DMS153 treated with DMSO at 0.1 percent for 48 hours (cell line): Measurements from ENCODE around the gene EPB42.
"Not testable (repeated sequence)": the region's sequence is repeated elsewhere in the genome, so short reads cannot be mapped to it uniquely, and the experiment has no call there.

ENCODE experiments used
- DNase-seq: peaks from one replicate; lab custom pipeline; 2025; ENCODE audit not compliant: unreplicated experiment; lab: John Stamatoyannopoulos, UW

The EPB42 gene

GRCh38 chr15:43213466-43213865 lies 7.4 kb downstream of the EPB42 start:
- DNase-seq: no peak

GRCh38 chr15:43212951-43213350 lies 7.9 kb downstream of the EPB42 start:
- no peak for DNase-seq

GRCh38 chr15:43212299-43212698 lies 8.5 kb downstream of the EPB42 start:
- no peak for DNase-seq

GRCh38 chr15:43211224-43211735 lies 9.5 kb downstream of the EPB42 start:
- no peak for DNase-seq

- DNase-seq: no peak
Observed at GRCh38 chr15:43210807-43211206, 10.0 kb downstream of the EPB42 start.

DNA sequence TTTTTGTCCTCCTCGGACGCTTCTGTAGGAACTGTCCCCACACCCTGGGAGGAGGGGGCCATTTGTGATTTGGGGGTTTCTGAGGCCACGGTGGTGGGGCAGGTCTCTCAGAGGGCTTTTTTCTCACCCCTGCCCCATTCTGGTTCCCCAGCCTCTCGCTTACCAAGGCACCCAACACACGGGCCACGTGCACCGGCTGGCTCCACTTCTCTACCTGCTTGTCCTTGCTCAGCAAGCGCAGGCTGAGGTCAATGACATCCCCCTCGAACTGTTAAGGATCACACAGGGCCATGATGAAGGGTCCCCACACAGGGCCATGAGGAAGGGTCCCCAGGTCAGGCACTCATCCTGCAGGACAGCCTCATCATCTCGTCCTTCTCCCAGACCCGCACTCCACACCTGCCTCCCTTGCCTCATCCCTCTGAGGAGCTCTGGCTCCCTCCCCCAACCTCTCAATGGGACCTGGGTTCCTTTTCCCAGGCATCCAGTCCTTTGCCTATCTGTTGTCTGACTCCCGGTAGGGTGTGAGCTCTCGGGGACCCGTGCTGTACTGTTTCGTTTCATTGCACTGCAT lies 10.6 kb downstream of the EPB42 start:
- DNase-seq: no peak

GRCh38 chr15:43209059-43209824 lies 11.6 kb downstream of the EPB42 start:
- no peak for DNase-seq

DNA sequence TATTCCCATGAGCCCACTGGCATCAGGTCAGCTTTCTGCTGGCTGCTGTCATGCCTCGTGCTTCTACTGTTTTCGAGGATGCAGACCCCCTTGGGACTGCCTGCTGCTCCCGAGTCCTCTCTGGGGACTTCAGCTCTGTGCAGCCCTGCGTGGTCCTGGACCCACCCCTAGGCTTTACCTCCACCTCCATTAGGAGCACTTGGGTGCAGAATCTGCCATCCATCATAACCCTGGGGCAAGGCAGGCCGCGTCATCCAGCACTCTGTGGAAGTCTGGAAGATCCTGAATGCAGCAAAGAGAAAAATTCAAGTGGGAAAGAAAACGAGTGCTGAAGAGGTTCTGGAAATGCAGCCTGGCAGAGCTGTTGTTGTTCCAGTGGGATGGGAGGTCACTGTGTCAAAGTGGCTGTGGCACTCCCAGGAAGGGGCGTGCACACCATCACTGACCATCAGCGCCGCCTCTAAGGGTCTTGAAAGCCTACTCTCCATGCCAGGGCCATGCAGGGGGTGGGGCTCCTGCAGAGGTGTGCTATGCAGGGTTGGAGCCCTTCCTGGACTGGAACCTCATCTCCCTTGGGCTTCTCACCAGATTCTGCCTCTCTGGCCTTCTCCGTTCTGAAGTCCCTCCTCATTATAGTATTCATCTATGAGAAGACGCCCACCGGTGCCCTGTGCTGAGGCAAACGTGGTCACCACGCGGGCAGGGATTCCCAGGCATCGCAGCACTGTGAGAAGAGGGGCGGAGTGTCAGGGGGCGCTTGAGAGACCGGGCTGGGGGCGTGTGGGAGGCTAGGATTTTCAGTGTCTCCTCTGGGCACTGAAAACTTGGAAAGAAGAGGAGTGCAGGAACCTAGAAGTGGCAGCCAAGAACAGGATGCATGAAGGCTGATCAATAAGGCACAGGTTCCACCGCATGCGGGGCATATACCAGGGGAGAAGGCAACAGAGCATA lies 12.5 kb downstream of the EPB42 start:
- no peak for DNase-seq

DNA sequence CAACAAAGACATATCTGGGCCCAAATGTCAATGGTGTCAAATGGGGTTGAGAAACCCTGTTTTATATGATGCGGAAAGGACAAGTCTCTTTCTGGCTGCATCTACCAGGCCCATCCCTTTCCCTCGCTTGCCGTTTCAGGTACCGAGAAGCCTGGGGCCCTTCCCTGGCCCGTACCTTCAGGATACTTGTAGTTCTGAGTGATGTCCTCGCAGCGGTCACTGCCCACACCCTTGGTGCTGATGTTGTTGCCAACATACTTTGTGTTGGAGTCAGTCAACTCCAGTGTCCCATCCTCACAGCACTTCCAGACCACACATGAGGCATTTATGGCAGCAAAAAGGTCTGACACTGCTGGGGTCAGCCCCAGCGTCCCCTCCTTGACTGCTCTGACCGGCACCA lies 13.8 kb downstream of the EPB42 start:
- no peak for DNase-seq

DNA sequence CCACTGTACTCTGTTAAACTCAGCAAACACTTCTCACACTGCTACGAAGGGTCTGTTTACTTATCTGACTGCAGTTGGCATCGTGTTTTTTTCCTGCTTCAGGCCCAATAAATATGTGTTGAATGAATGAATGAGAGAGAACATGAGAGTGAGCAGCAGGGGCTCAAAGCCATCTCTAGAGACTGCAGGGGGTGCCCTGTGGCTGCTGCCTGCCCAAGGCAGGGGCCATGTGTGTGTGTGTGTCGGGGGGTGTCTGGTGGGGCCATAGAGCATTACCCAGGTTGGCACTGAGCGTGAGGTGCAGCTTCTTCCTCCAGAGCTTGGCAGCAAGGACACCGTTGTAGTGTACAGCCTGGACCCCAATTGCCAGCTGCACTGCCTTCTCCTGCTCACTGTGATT lies 14.8 kb downstream of the EPB42 start:
- DNase-seq: no peak

DNA sequence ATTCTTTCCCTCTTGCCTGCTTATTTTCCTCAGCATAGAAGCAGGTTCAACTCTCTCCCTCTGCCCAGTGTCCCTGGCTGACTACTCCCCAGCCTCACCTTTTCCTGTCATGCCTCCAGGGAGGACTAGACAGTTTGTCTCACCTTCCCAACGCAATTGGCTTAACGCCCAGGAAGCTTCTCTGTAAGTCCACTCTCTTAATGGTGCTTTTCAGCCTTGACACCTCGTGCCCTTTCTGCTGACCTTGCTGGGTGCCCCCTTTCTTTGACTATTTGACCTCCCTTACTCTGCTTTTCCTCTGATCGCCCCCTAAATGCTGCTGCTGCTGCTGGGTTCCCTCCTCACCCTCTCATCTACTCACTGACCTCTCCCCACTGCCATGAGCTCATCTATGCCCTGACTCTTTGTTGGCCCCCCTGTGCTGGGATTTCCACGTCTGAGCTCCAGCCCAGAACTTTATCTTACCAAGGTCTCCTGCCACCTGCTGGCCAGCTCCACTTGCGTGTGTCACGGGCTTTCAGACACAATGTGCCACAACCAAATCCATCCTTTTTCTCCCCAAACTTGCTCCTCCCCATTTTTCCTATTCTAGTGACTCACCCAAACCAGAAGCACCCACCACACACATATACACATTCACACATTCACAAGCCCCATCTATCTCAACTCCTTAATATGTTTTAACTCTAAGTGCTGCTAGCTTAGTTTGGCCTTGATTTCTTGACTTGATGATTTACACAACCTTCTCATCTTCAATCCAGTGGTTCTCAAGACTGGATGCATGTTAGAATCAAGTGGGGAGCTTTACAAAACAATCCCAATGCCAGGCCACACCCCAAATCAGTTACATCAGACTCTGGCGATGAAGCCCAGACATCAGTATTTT lies 16.6 kb downstream of the EPB42 start:
- no peak for DNase-seq

DNA sequence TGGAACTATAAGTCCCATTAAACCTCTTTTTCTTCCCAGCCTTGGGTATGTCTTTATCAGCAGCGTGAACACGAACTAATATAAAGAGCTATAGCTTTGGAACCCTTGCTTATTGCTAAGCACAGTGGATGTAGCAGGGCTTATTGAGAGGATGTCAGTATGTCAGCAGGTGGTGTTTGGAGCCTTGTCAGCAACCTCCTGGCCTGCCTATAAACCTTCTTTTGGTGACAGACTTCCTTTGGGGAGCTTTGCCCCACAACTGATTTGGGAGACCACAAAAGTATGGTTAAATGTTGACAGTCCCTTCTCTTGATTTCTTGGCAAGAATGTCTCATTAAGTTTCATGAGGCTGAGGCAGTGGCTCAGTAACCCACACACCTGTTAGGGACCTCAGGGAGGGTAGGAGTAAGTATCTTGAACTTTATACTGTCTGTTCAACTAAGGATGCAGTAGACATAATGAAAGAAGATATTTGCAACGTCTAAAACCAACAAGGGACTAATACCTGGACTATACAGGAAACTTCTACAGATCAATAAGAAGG lies 20.8 kb downstream of the EPB42 start:
- DNase-seq: no peak

DNA sequence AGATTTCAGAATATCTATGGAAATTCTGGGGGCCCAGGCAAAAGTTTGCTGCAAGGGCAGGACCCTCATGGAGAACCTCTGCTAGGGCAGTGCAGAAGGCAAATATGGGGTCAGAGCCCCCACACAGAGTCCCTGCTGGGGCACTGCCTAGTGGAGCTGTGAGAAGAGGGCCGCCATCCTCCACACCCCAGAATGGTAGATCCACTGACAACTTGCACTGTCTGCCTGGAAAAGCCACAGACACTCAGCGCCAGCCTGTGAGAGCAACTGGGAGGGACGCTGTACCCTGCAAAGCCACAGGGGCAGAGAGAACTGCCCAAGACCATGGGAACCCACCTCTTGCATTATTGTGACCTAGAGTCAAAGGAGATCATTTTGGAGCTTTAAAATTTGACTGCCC lies 21.8 kb downstream of the EPB42 start:
- no peak for DNase-seq

GRCh38 chr15:43198556-43198955 lies 22.3 kb downstream of the EPB42 start:
- DNase-seq: not testable (repeated sequence)

- DNase-seq: not testable (repeated sequence)
Observed at GRCh38 chr15:43197773-43198172, 23.0 kb downstream of the EPB42 start.

DNA sequence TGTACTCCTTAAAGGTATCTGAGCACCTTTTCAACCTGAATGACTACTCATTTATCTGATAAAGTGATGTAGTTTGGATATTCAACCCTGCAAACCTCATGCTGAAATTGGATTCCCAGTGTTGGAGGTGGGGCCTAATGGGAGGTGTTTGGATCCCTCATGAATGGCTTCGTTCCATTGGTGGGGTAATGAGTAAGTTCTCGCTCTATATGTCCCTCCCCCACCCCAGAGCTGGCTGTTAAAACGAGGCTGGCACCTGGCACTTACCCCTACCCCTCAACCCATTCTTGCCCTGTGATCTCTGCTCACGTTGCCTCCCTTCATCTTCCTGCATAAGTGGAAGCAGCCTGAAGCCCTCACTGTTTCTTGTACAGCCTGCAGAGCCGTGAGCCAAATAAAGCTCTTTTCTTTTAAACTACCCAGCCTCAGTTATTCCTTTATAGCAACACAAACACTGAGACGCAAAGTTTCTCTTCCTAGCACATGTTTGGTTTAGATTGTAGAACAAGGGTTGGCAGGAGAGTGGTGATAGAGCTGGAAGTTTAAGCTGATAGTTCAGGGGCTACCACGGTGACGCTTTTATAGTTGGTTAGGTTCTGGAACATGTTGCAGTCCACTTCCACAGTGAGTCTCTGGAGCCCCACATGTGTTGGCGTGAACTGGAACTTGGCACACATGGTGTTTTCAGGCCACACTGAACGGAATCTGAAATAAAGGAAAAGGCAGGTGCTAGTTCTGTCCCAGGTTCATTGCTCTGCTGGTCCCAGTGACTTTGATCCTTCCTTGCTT lies 23.9 kb downstream of the EPB42 start:
- no peak for DNase-seq

GRCh38 chr15:43194795-43195194 lies 26.0 kb downstream of the EPB42 start:
- DNase-seq: no peak

DNA sequence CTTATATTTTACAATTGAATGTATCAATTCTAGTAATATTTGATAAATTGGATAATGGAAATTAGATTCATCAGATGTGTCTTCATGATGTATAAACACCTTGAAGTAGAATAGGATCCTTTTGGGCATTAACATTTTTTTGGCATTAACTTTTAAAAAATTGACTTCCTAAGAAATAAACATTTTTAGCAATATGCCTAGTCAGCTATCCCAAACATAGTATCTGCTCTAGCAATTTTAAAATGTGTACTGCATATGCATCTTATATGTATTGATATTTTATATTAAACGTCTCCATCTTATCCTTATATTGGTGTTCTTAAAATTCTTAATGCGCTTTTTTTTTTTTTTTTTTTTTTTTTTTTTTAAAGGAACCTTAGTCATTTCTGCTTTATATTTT lies 27.1 kb downstream of the EPB42 start:
- no peak for DNase-seq

DNA sequence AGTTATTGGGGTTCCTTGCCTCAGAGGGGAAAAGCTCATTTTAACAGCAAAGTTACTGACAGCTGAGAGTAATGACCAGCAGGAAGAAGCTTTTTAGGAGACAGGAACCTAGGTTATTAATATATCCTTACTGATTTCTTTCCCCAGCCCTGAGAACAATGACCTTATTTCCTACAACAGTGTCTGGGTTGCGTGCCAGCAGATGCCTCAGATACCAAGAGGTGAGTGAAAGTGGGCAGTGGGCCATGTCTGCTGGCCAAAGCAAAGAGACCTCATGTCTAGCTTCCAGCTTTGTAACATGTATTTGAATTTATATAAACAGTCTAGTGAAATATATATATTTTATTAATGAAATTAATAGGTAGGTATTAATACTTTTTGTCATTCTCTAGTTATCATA lies 30.6 kb downstream of the EPB42 start:
- DNase-seq: no peak

DNA sequence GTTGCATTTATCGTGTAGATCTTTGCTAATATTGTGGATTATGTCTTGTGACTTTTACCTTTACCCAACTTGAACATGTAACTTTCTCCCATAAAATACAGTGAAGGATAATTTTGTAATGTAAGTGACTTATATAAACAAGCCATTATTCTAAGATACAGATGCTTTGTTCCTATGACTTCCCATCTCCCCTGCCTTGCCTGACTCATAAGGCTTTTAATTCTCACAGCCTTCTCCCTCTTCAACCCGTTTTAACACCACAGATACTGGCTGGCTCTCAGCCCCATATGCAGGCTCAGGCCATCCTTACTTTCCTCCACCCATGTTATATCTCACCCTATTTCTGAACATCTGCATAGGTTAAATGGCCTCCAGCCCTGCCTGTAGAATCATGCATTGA lies 31.5 kb downstream of the EPB42 start:
- no peak for DNase-seq
